Stimulated activated CD4-positive, alpha-beta T cell treated with anti-CD3 and anti-CD28 coated beads, Interleukin-4, amount 100 ng/mL, for 4 hours (primary cell): Measurements from ENCODE around the gene SKIL.
A peak's percentile ranks its signal among the peaks of the same experiment; 100 is the strongest.

Experiments used
- DNase-seq, 2 experiments: peaks; one replicate each; pipeline ENCODE4 v3.0.0-alpha.2; 2020

SKIL gene

DNA sequence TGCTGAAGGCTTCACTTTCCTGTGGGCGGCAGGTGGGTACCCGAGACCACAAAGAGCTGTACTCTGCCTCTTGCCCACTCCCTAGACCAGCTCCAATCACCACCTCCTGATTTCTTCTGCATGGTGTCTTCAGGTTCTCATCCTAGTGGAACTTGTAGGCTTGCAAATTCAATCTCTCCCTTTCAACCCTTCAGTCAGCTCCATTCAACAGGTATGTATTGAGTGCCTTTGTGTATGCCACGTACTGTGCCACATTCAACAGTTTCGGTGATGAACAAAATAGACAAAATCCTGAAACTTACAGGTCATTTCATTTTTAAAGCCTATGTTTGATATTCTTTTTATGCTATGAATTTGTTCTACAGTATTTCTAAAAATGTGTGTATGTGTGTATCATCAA lies 55.8 kb downstream of the SKIL start:
- no peak for DNase-seq

GRCh38 chr3:170414202-170414663 lies 56.7 kb downstream of the SKIL start:
- peak in 1 of 2 experiments; percentile 12 for DNase-seq

GRCh38 chr3:170417090-170417489 lies 59.6 kb downstream of the SKIL start:
- DNase-seq = no peak

GRCh38 chr3:170418422-170419398 lies 61.2 kb downstream of the SKIL start, which contains the start of gene CLDN11:
CLDN11 (plus strand) TSS chr3:170418868; CDS start chr3:170419067, 199 bp downstream.
- no peak for DNase-seq

- DNase-seq = no peak
Observed at GRCh38 chr3:170419557-170420087, 62.1 kb downstream of the SKIL start.

- DNase-seq = no peak
Observed at GRCh38 chr3:170420307-170420821, 62.8 kb downstream of the SKIL start.

DNA sequence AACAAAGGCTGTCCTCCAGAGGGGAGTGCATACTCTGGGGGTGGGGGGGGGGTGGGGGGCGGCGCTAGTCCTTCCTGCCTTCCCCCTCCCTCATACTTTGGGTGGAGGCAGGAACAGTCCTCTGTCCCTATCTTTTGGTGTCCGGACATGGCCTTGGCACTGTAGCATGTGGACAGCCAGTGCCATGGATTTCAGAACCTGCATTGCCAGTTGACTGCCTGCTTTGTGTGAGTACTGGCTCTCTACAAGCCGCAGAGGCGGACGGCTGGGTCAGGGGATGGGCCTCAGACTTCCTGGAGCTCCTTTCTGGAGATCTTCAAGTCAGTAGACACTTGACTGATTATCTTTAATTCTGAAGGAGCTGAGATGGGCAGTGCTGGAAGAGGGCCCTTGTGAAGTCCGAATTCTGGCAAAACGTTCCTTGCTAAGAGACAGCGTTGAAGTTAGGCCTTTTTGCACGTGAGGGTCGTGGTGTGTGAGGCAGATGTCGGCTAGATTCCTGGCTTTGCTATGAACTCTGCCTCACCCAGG lies 63.7 kb downstream of the SKIL start:
- DNase-seq = no peak

- DNase-seq = no peak
Observed at GRCh38 chr3:170421758-170422157, 64.2 kb downstream of the SKIL start.

- no peak for DNase-seq
Observed at GRCh38 chr3:170423001-170423615, 65.6 kb downstream of the SKIL start.

DNA sequence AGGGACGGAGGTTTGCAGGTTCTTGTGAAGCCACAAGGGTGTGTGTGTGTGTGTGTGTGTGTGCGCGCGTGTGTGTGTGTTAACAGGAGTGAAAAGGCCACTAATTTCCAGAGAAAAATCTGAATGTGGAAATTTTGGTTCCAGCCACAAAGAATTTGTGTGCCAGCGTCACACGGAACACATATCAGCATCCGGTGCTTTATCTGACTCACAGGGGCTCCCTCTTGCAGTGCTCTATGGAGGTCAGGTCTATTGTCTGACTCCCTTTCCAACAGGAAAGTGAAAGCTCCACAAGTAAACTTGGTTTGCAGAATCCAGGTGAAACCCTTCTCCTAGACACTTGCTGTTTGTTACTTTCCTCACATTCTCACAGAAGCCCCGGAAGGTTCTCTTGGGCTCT lies 67.4 kb downstream of the SKIL start:
- DNase-seq = no peak

GRCh38 chr3:170425491-170426239 lies 68.2 kb downstream of the SKIL start:
- DNase-seq = no peak

GRCh38 chr3:170426240-170426797 lies 68.8 kb downstream of the SKIL start:
- no peak for DNase-seq

- no peak for DNase-seq
Observed at GRCh38 chr3:170428095-170428494, 70.6 kb downstream of the SKIL start.

DNA sequence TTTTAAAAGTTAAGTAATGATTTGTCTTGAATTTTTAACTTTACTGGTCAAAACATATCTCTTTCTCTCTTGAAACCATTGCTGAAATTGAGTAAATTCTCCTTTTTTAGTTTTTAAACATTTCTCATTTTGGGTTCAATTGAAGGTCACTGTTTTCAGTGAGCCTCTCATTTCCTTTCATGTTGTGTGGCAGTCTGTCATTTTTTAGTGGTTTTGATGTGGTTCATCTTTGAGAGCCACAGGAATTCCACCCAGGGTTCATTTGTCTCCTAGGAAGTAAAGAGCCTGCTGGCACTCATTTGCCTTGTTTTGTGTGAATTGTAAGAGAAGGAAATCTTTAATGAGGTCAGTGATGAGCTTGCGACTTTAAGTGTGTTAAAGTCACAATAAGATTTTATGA lies 71.5 kb downstream of the SKIL start:
- DNase-seq = no peak

- no peak for DNase-seq
Observed at GRCh38 chr3:170431054-170431453, 73.5 kb downstream of the SKIL start.

GRCh38 chr3:170432416-170432815 lies 74.9 kb downstream of the SKIL start:
- DNase-seq = no peak

GRCh38 chr3:170436697-170437096 lies 79.2 kb downstream of the SKIL start:
- DNase-seq = no peak

DNA sequence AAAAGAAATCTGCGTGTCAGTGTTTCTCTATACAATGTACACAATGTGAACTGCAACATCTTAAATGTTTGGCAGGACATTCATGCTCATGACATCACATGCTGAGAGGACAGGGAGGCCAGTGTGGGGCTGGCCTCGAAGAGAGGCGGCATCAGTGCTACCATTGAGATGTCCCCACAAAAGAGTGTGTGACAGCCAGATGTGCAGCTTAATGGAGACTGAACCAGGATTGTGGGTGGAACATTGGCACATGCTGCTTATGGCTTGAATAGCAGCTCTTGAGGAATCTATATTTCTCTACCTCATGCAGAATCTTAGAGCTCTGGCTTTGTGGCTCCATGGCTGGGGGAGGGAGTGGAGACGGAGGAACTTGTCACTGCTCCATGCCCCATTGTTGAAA lies 79.7 kb downstream of the SKIL start:
- no peak for DNase-seq

DNA sequence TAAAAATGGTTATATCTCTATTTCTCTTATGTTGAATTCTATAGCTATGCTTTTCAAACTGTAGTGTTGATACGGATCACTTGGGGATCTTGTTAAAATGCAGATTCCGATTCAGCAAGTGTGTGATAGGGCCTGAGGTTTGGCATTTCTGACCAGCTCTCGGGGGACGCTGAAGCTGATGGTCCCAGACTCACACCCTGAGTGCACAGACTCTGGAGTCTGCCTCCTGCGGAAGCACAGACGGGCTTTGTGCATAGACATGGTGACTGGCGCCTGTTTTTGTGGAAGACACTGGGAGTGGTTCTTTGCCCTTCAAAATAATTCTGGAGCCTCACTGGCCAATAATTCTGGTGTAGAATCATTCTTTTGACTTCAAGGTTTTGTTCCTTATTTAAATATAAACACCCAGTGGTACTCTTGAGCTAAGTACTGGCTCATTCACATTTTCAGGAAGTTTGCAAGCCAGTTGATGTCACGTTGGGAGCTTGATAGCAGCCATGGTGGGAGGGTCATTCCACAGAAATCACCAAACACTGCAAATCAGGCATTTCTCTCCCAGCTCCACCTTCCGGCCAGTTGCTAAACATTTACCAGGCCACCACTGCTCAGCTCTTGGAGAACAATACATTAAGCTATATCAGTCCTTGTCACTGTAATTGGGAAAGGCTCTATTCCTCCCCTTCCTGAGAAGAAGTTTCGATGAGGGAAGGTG lies 80.3 kb downstream of the SKIL start:
- no peak for DNase-seq

GRCh38 chr3:170438836-170439235 lies 81.3 kb downstream of the SKIL start:
- no peak for DNase-seq

DNA sequence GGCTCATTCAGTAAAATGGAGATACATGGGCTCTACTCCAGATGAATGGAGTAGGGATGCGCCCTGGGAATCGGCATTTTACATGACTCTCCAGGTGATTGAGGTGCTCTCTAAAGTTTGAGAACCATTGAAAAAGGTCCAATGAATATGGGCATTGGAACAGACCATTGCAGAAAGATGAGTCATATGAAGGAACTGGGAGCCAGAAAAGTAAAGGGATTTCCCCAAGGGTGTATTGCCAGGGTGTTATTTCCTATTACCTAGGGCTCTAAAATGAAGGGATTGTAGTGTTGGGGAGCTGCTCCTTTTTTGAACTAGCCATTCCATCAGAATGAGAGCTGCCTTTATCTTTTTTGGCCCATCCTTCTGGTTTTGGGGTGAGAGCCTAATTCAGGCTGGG lies 82.8 kb downstream of the SKIL start:
- no peak for DNase-seq
